GM21390 (cell line): ENCODE results near the gene HSPB7.
"Not testable (repeated sequence)": the region's sequence is repeated elsewhere in the genome, so short reads cannot be mapped to it uniquely, and the experiment has no call there.

ENCODE experiments used
- ATAC-seq: cut with Tn5 transposase; IDR thresholded peaks from one replicate; pipeline ENCODE4 v1.9.1; 2021; ENCODE audit not compliant: unreplicated experiment

The HSPB7 gene

GRCh38 chr1:15985611-15986297, 32.1 kb downstream of the HSPB7 start:
- ATAC-seq = no peak

GRCh38 chr1:15983275-15983674, 34.6 kb downstream of the HSPB7 start:
- ATAC-seq = no peak

GRCh38 chr1:15981679-15982078, 36.2 kb downstream of the HSPB7 start:
- ATAC-seq = no peak

- ATAC-seq = not testable (repeated sequence)
Observed at GRCh38 chr1:15977947-15978346, 39.9 kb downstream of the HSPB7 start.

GRCh38 chr1:15975805-15976680, 41.8 kb downstream of the HSPB7 start, which contains the start of gene ZBTB17:
Gene ZBTB17 (minus strand): TSS chr1:15976101. CDS start chr1:15948495, 27,606 bp downstream.
- ATAC-seq = peak; percentile 77

- ATAC-seq = peak; percentile 60
Observed at GRCh38 chr1:15975358-15975804, 42.5 kb downstream of the HSPB7 start.

- peak; percentile 36 for ATAC-seq
Observed at GRCh38 chr1:15974855-15975254, 43.0 kb downstream of the HSPB7 start.

- ATAC-seq = no peak
Observed at GRCh38 chr1:15973772-15974171, 44.1 kb downstream of the HSPB7 start.

GRCh38 chr1:15972409-15972808, 45.4 kb downstream of the HSPB7 start:
- ATAC-seq = no peak

- ATAC-seq = no peak
Observed at GRCh38 chr1:15970911-15971310, 46.9 kb downstream of the HSPB7 start.

- ATAC-seq = no peak
Observed at GRCh38 chr1:15969321-15969880, 48.4 kb downstream of the HSPB7 start.

GRCh38 chr1:15968172-15968571, 49.7 kb downstream of the HSPB7 start:
- ATAC-seq = no peak

- ATAC-seq = no peak
Observed at GRCh38 chr1:15966956-15967344, 50.9 kb downstream of the HSPB7 start.

GRCh38 chr1:15966081-15966955, 51.5 kb downstream of the HSPB7 start:
- ATAC-seq = peak; percentile 68

GRCh38 chr1:15965228-15965767, 52.5 kb downstream of the HSPB7 start:
- no peak for ATAC-seq
